IMR-90 (cell line): ENCODE results near the gene LAMB1. TPM values are rescaled to one million over a fixed set of nuclear protein-coding genes. Genes with fewer than 3 reads are reported as not detected.

ENCODE experiments used
- ATAC-seq: fragments of 200-7000 bp; cut with Tn5 transposase; 2 replicates; pipeline ENCODE4 v1.9.1; 2020; ENCODE audit warnings: low read depth, mild to moderate bottlenecking, moderate library complexity
- BruUV-seq: library from RNA; stranded (reverse); fragments of 400-500 nt; replicated peaks from 2 replicates; lab custom pipeline; 2021; lab: Mats Ljungman, UMichigan
- CTCF ChIA-PET: fragments of 300-600 bp; formaldehyde crosslinking; extraction: SDS; loops from one replicate; lab custom pipeline; 2021; ENCODE audit warnings: antibody characterized with exemption; lab: Yijun Ruan, JAX
- POLR2A ChIA-PET: fragments of 300-600 bp; sonication (Branson Sonifier 250); formaldehyde crosslinking; loops from one replicate; lab custom pipeline; 2022; ENCODE audit warnings: antibody characterized with exemption; ENCODE audit not compliant: unreplicated experiment; lab: Charles Lee
- DNase-seq: peaks from one replicate; pipeline ENCODE4 v3.0.0; 2013
- H2AFZ ChIP-seq: replicated peaks from 2 replicates; pipeline ENCODE3; 2013; ENCODE audit warnings: low read length, mild to moderate bottlenecking; ENCODE audit not compliant: poor library complexity
- H2AK5ac ChIP-seq: 2 replicates; pipeline ENCODE4 v1.6.1; 2013; ENCODE audit warnings: low read depth, low read length, inconsistent platforms
- H2AK9ac ChIP-seq: replicated peaks from 2 replicates; pipeline ENCODE3; 2013; ENCODE audit warnings: mild to moderate bottlenecking, low read depth, low read length, moderate library complexity; ENCODE audit not compliant: poor library complexity
- H2BK120ac ChIP-seq: 2 replicates; pipeline ENCODE4 v1.6.1; 2013; ENCODE audit warnings: low read depth, low read length, inconsistent platforms
- H2BK15ac ChIP-seq: 3 replicates; pipeline ENCODE4 v1.6.1; 2013; ENCODE audit warnings: low read depth, low read length, inconsistent platforms
- H2BK20ac ChIP-seq: 2 replicates; pipeline ENCODE4 v1.6.1; 2013; ENCODE audit warnings: low read depth, mild to moderate bottlenecking, inconsistent platforms, low read length, moderate library complexity
- H2BK5ac ChIP-seq: 2 replicates; pipeline ENCODE4 v1.6.1; 2013; ENCODE audit warnings: mild to moderate bottlenecking, low read depth, low read length, inconsistent platforms; ENCODE audit not compliant: poor library complexity, severe bottlenecking
- H3K14ac ChIP-seq: replicated peaks from 2 replicates; pipeline ENCODE4 v1.6.1; 2013; ENCODE audit warnings: low read depth, low read length, inconsistent platforms
- H3K18ac ChIP-seq: 2 replicates; pipeline ENCODE4 v1.6.1; 2013; ENCODE audit warnings: low read depth, low read length, control low read depth
- H3K23ac ChIP-seq: 2 replicates; pipeline ENCODE4 v1.6.1; 2013; ENCODE audit warnings: low read depth, low read length, inconsistent platforms
- H3K27ac ChIP-seq: 2 replicates; pipeline ENCODE4 v1.5.1; 2013; ENCODE audit warnings: mild to moderate bottlenecking, control low read depth, low read length; ENCODE audit not compliant: insufficient read depth
- H3K27me3 ChIP-seq: 2 replicates; pipeline ENCODE4 v1.6.1; 2013; ENCODE audit warnings: low read length; ENCODE audit not compliant: control insufficient read depth, insufficient read depth
- H3K36me3 ChIP-seq: 2 replicates; pipeline ENCODE4 v1.6.1; 2013; ENCODE audit warnings: low read length, mixed read lengths; ENCODE audit not compliant: control insufficient read depth, insufficient read depth
- H3K4ac ChIP-seq: 2 replicates; pipeline ENCODE4 v1.6.1; 2013; ENCODE audit warnings: low read depth, low read length, inconsistent platforms
- H3K4me1 ChIP-seq: 2 replicates; pipeline ENCODE4 v1.6.1; 2013; ENCODE audit warnings: low read length, mixed read lengths; ENCODE audit not compliant: control insufficient read depth, insufficient read depth
- H3K4me2 ChIP-seq: 2 replicates; pipeline ENCODE4 v1.6.1; 2013; ENCODE audit warnings: low read depth, mild to moderate bottlenecking, control low read depth, low read length, moderate library complexity
- H3K4me3 ChIP-seq: 2 replicates; pipeline ENCODE4 v1.5.1; 2013; ENCODE audit warnings: low read depth, mild to moderate bottlenecking, control low read depth, low read length, moderate library complexity; ENCODE audit not compliant: insufficient read depth
- H3K56ac ChIP-seq: 2 replicates; pipeline ENCODE4 v1.6.1; 2013; ENCODE audit warnings: low read length, inconsistent platforms; ENCODE audit not compliant: insufficient read depth; ENCODE audit errors: extremely low read depth
- H3K79me1 ChIP-seq, 2 experiments: 2 replicates each; pipeline ENCODE4 v1.6.1; 2013; ENCODE audit warnings: low read length in 2 of 2, inconsistent platforms in 1 of 2, low read depth in 1 of 2
- H3K9ac ChIP-seq: 2 replicates; pipeline ENCODE4 v1.6.1; 2013; ENCODE audit warnings: low read depth, low read length, control low read depth
- H3K9me1 ChIP-seq: 2 replicates; pipeline ENCODE4 v1.6.1; 2013; ENCODE audit warnings: low read length, inconsistent platforms; ENCODE audit not compliant: insufficient read depth
- H3K9me3 ChIP-seq: 2 replicates; pipeline ENCODE4 v1.6.1; 2013; ENCODE audit warnings: low read length; ENCODE audit not compliant: control insufficient read depth, insufficient read depth
- H4K20me1 ChIP-seq: 2 replicates; pipeline ENCODE4 v1.6.1; 2013; ENCODE audit warnings: low read length, inconsistent platforms; ENCODE audit not compliant: insufficient read depth
- H4K5ac ChIP-seq: 2 replicates; pipeline ENCODE4 v1.6.1; 2013; ENCODE audit warnings: mild to moderate bottlenecking, low read depth, low read length, control low read depth
- H4K8ac ChIP-seq, 2 experiments: 2 replicates each; pipeline ENCODE4 v1.6.1; 2013; ENCODE audit warnings: low read depth in 2 of 2, low read length in 2 of 2, control low read depth in 1 of 2, inconsistent platforms in 1 of 2
- H4K91ac ChIP-seq: 2 replicates; pipeline ENCODE4 v1.6.1; 2013; ENCODE audit warnings: low read depth, low read length, inconsistent platforms; ENCODE audit not compliant: insufficient read depth
- BHLHE40 ChIP-seq: fragments of 150-350 bp; IDR thresholded peaks from 2 replicates; pipeline ENCODE4 v1.6.1; 2016; ENCODE audit warnings: mild to moderate bottlenecking, low read depth, low read length
- CHD1 ChIP-seq: IDR thresholded peaks from 2 replicates; pipeline ENCODE4 v1.6.1; 2012; ENCODE audit warnings: low read depth, low read length, improper control_type of control experiment
- ELK1 ChIP-seq: fragments of 150-350 bp; IDR thresholded peaks from 2 replicates; pipeline ENCODE4 v1.6.1; 2016; ENCODE audit warnings: low read depth, mild to moderate bottlenecking, low read length, moderate library complexity, borderline replicate concordance
- MXI1 ChIP-seq: IDR thresholded peaks from 2 replicates; pipeline ENCODE4 v1.6.1; 2012; ENCODE audit warnings: low read depth, mild to moderate bottlenecking, low read length, moderate library complexity, borderline replicate concordance
- POLR2A ChIP-seq: IDR thresholded peaks from 2 replicates; pipeline ENCODE4 v1.6.1; 2012; ENCODE audit warnings: mild to moderate bottlenecking, low read depth, low read length
- RFX5 ChIP-seq: IDR thresholded peaks from 2 replicates; pipeline ENCODE4 v1.8.0; 2012; ENCODE audit warnings: low read depth, mild to moderate bottlenecking, low read length, moderate library complexity
- WGBS, 2 experiments: methylation state at CpG; one replicate each; pipeline versions ENCODE4 v1.1.5 to v1.1.7; 2013; ENCODE audit warnings: missing lambda C conversion rate in 2 of 2; ENCODE audit not compliant: insufficient read length in 1 of 2; ENCODE audit errors: extremely low coverage in 2 of 2; 5-methylcytosine and 5-hydroxymethylcytosine counted together
- dilution Hi-C: fragments of 300-500 bp; cut with HindIII; formaldehyde crosslinking; loops from one replicate; pipeline ENCODE4 v1.14.3; 2018; ENCODE audit warnings: low sequenced_read_pairs; ENCODE audit not compliant: unreplicated experiment
- in situ Hi-C: fragments of 300-500 bp; cut with MboI; formaldehyde crosslinking; loops from 3 replicates; pipeline ENCODE4 v1.14.3; 2019; ENCODE audit warnings: low sequenced_read_pairs, inconsistent platforms, mixed read lengths
- intact Hi-C: fragments of 100-400 bp; cut with micrococcal nuclease; formaldehyde crosslinking; loops from 2 replicates; pipeline ENCODE4 v1.10.0; 2022
- polyA plus RNA-seq, 3 experiments: library from polyadenylated mRNA; depleted of rRNA; stranded (reverse); fragments of >200 nt; gene quantifications; 2 replicates each; pipeline ENCODE4 v1.2.3, GENCODE V29; 2012; ENCODE audit warnings: low replicate concordance in 1 of 3
- total RNA-seq: library from RNA; depleted of rRNA; stranded (reverse); fragments of >200 nt; gene quantifications from 2 replicates; pipeline ENCODE4 v1.2.3, GENCODE V29; 2012

Gene LAMB1
- total and polyA plus RNA-seq, 2 of the 4 experiments (the other 2 are of a cell fraction), result 114 to 117 TPM

GRCh38 chr7:107878636-107879035 lies 124.3 kb downstream of the LAMB1 start:
- H3K23ac ChIP-seq, result no peak overlapping the region
- no peak overlapping the region for H2AK9ac ChIP-seq
- ChIA-PET POLR2A (no interaction called here), CTCF (interaction anchor here (0.6 to 2.3 kb wide), 5 partner anchors 11 to 1086 kb away, joined by 3 to 15 read pairs (median 3); partner anchors contain the start of gene DLD)
- H3K4ac ChIP-seq, result no peak overlapping the region
- no peak overlapping the region for H3K27ac ChIP-seq
- no peak overlapping the region for H2AK5ac ChIP-seq
- H3K4me3 ChIP-seq, result no peak overlapping the region
- H4K20me1 ChIP-seq, result no peaks in the 10 kb centered on the region
- H3K9me1 ChIP-seq, result no peaks in the 10 kb centered on the region
- intact Hi-C loops, result loop anchor here (1.0 to 10.0 kb wide), 3 partner anchors 268 to 674 kb away; no protein-coding TSS in a partner anchor
- peaks cover 8% of the 10 kb centered on the region for H3K27me3 ChIP-seq
- in situ Hi-C loops, result loop anchor here (10.0 kb wide), 1 partner anchor 134 kb away; the partner anchor contains the start of gene CBLL1
- no peak overlapping the region for H4K8ac ChIP-seq
- H2BK20ac ChIP-seq, result no peak overlapping the region
- H3K36me3 ChIP-seq, result no peaks in the 10 kb centered on the region
- H3K9me3 ChIP-seq, result no peaks in the 10 kb centered on the region
- no peak overlapping the region for H3K9ac ChIP-seq
- 100% methylated on average over 1 of the region's 3 CpGs; no CpG with 5 or more reads in 1 of the 2 experiments for WGBS, 2 experiments
- dilution Hi-C loops, result no loop called here
- no peaks in the 10 kb centered on the region for H3K79me1 ChIP-seq
- H2BK5ac ChIP-seq, result no peak overlapping the region
- no peak overlapping the region for H4K91ac ChIP-seq
- H3K56ac ChIP-seq, result no peak overlapping the region
- H2BK15ac ChIP-seq, result no peak overlapping the region
- no peak overlapping the region for H3K18ac ChIP-seq
- H2AFZ ChIP-seq, result no peak overlapping the region
- no peaks in the 10 kb centered on the region for H3K4me1 ChIP-seq
- H4K5ac ChIP-seq, result no peak overlapping the region
- no peak for DNase-seq
- H3K4me2 ChIP-seq, result no peak overlapping the region
- no TSS peak for BruUV-seq
- ATAC-seq, result no peak
- H2BK120ac ChIP-seq, result no peak overlapping the region
- no peak overlapping the region for H3K14ac ChIP-seq
- TF ChIP-seq RFX5, result no peak
- TF ChIP-seq BHLHE40, result no peak
- TF ChIP-seq MXI1, result no peak
- no peak for TF ChIP-seq CHD1
- TF ChIP-seq POLR2A, result no peak
- TF ChIP-seq ELK1, result no peak
